Subcutaneous abdominal adipose tissue (tissue), 5 donors: ENCODE measurements around the gene ANLN.

Experiments
- H3K27ac ChIP-seq: one replicate; pipeline ENCODE4 v1.7.0; 2013; ENCODE audit warnings: low read depth, mild to moderate bottlenecking, inconsistent platforms, low read length, moderate library complexity
- H3K27me3 ChIP-seq, 5 donors: one replicate each; pipeline ENCODE4 v1.7.0; 2013; ENCODE audit warnings: low read length in 5 of 5, inconsistent platforms in 1 of 5; ENCODE audit not compliant: control insufficient read depth in 5 of 5, insufficient read depth in 4 of 5
- H3K36me3 ChIP-seq, 5 donors: one replicate each; pipeline ENCODE4 v1.7.0; 2013; ENCODE audit warnings: low read length in 5 of 5; ENCODE audit not compliant: control insufficient read depth in 5 of 5, insufficient read depth in 5 of 5
- H3K4me1 ChIP-seq, 5 donors: one replicate each; pipeline ENCODE4 v1.7.0; 2013; ENCODE audit warnings: low read length in 5 of 5, mild to moderate bottlenecking in 3 of 5, moderate library complexity in 1 of 5; ENCODE audit not compliant: control insufficient read depth in 5 of 5, insufficient read depth in 5 of 5
- H3K4me3 ChIP-seq, 5 donors: one replicate each; pipeline ENCODE4 v1.7.0; 2013; ENCODE audit warnings: low read length in 5 of 5, low read depth in 1 of 5
- H3K9ac ChIP-seq, 5 donors: one replicate each; pipeline ENCODE4 v1.7.0; 2013; ENCODE audit warnings: low read length in 5 of 5, mild to moderate bottlenecking in 4 of 5, moderate library complexity in 3 of 5
- H3K9me3 ChIP-seq, 5 donors: one replicate each; pipeline ENCODE4 v1.7.0; 2013; ENCODE audit warnings: low read length in 5 of 5; ENCODE audit not compliant: control insufficient read depth in 5 of 5
- donor health status: healthy.
- donor health status: healthy.
- donor health status: healthy.
- donor health status: healthy.
- donor health status: healthy.

The ANLN gene

GRCh38 chr7:36438211-36438610 lies 48.5 kb downstream of the ANLN start:
- Histone ChIP-seq H3K9me3 (no peaks in the 10 kb centered on the region), H3K36me3 (no peaks in the 10 kb centered on the region), H3K27ac (no peak overlapping the region), H3K4me3 (no peak overlapping the region), H3K4me1 (no peaks in the 10 kb centered on the region), H3K27me3 (no peaks in the 10 kb centered on the region), H3K9ac (no peak overlapping the region)

DNA sequence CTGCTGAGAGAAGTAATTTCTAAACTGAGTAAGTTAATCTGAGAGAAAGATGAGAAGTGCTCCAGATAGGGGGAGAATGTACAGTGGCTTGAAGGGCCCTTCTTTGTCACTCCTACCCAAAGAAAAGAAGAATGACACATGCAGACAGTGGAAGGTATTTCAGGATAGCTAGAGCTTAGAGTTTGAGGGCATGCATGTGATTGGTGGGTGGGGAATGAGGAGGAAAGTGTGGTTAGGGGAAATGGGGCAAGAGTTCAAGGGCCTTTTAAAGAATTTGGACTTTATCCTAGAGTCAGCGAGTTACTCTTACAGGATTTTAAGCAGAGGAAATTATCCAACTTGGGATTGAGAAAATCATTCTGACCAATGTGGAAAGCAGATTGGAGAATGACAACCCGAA lies 50.0 kb downstream of the ANLN start:
- no peaks in the 10 kb centered on the region for H3K9me3 ChIP-seq
- H3K36me3 ChIP-seq: no peaks in the 10 kb centered on the region
- no peak overlapping the region for H3K27ac ChIP-seq
- no peaks in the 10 kb centered on the region for H3K4me1 ChIP-seq
- H3K9ac ChIP-seq: no peak overlapping the region
- H3K4me3 ChIP-seq: no peak overlapping the region
- no peaks in the 10 kb centered on the region for H3K27me3 ChIP-seq

GRCh38 chr7:36440880-36441279 lies 51.2 kb downstream of the ANLN start:
- H3K4me3 ChIP-seq: no peak overlapping the region

GRCh38 chr7:36441344-36442022 lies 51.8 kb downstream of the ANLN start:
- Histone ChIP-seq H3K9me3 (no peaks in the 10 kb centered on the region), H3K36me3 (no peaks in the 10 kb centered on the region), H3K27me3 (no peaks in the 10 kb centered on the region), H3K9ac (no peak overlapping the region), H3K4me1 (no peaks in the 10 kb centered on the region), H3K27ac (no peak overlapping the region), H3K4me3 (no peak overlapping the region)

More at GRCh38 chr7:36440880-36441279, 51.2 kb downstream of the ANLN start:
- Histone ChIP-seq H3K4me1 (no peaks in the 10 kb centered on the region), H3K9ac (no peak overlapping the region), H3K27me3 (no peaks in the 10 kb centered on the region), H3K27ac (no peak overlapping the region), H3K9me3 (no peaks in the 10 kb centered on the region), H3K36me3 (no peaks in the 10 kb centered on the region)

GRCh38 chr7:36448781-36449379 lies 59.2 kb downstream of the ANLN start:
- no peaks in the 10 kb centered on the region for H3K36me3 ChIP-seq
- H3K9ac ChIP-seq: no peak overlapping the region
- H3K4me1 ChIP-seq: no peaks in the 10 kb centered on the region
- no peak overlapping the region for H3K4me3 ChIP-seq
- H3K27me3 ChIP-seq: no peaks in the 10 kb centered on the region
- H3K9me3 ChIP-seq: no peaks in the 10 kb centered on the region
- H3K27ac ChIP-seq: no peak overlapping the region

DNA sequence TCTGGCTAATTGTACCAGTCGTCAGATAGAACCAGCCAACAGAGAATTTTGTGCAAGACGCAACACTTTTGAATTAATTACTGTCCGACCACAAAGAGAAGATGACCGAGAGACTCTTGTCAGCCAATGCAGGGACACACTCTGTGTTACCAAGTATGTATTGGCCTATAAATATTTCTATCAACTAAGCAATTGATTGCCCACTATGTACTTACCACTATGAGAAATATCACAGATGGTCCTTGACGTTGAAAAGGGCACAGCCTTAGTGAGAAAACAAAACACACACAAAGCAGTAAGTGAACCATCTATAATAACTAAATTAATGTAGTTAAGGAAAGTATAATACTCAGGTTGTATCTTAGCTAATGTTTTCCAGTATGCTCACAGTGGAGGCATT lies 60.0 kb downstream of the ANLN start:
- no peaks in the 10 kb centered on the region for H3K9me3 ChIP-seq

DNA sequence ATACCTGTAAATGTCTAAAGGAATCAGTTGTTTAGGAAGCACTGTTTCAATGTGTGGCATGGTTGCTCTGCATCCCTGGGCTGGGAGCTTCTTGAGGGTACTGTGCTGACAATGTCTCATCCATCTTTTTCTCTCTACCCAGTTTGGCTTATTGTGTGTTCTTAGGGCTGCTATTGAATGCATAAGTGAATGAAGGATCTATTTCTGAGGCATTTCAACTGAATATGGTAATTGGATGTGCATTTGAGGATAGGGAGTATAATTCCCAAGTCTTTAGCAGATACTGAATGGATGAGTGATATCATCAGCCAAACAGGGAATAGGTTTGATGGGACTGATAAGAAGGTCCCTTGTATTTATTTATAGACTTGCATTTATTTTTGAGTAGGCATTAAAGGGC lies 64.1 kb downstream of the ANLN start:
- Histone ChIP-seq H3K4me1 (no peaks in the 10 kb centered on the region), H3K9ac (no peak overlapping the region), H3K36me3 (no peaks in the 10 kb centered on the region), H3K27ac (no peak overlapping the region), H3K4me3 (no peak overlapping the region), H3K9me3 (no peaks in the 10 kb centered on the region), H3K27me3 (no peaks in the 10 kb centered on the region)

More for the DNA sequence above, 60.0 kb downstream of the ANLN start:
- Histone ChIP-seq H3K4me1 (no peaks in the 10 kb centered on the region), H3K4me3 (no peak overlapping the region), H3K27me3 (no peaks in the 10 kb centered on the region), H3K27ac (no peak overlapping the region), H3K36me3 (no peaks in the 10 kb centered on the region), H3K9ac (no peak overlapping the region)

- Histone ChIP-seq H3K27ac (no peak overlapping the region), H3K4me1 (no peaks in the 10 kb centered on the region), H3K27me3 (no peaks in the 10 kb centered on the region), H3K36me3 (no peaks in the 10 kb centered on the region), H3K9me3 (no peaks in the 10 kb centered on the region), H3K4me3 (no peak overlapping the region), H3K9ac (no peak overlapping the region)
Observed at GRCh38 chr7:36455646-36456045, 66.0 kb downstream of the ANLN start.

DNA sequence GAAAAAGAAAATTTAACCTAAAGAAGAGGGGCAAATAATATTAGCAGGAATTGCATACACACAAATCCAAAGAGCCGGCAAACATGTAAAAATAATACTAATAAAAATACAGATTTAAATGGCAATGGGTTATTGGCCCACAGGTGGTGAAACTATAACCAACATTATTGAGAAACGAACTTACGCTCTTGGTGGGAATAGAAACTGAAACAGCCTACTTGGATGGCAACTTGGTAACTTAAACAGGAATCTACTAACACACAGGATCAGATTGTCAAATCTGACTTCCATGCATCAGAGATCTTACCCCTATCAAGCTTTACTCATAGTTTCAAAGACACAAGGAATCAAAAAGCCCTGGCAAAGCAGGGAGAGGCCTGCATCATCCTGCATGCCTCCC lies 66.5 kb downstream of the ANLN start:
- H3K9ac ChIP-seq: no peak overlapping the region
- no peaks in the 10 kb centered on the region for H3K36me3 ChIP-seq

GRCh38 chr7:36456548-36456947 lies 66.9 kb downstream of the ANLN start:
- H3K27ac ChIP-seq: no peak overlapping the region
- H3K27me3 ChIP-seq: no peaks in the 10 kb centered on the region
- H3K4me3 ChIP-seq: no peak overlapping the region
- no peaks in the 10 kb centered on the region for H3K9me3 ChIP-seq
- no peaks in the 10 kb centered on the region for H3K4me1 ChIP-seq
- no peaks in the 10 kb centered on the region for H3K36me3 ChIP-seq
- no peak overlapping the region for H3K9ac ChIP-seq

More for the DNA sequence above, 66.5 kb downstream of the ANLN start:
- Histone ChIP-seq H3K27me3 (no peaks in the 10 kb centered on the region), H3K9me3 (no peaks in the 10 kb centered on the region), H3K4me1 (no peaks in the 10 kb centered on the region), H3K27ac (no peak overlapping the region), H3K4me3 (no peak overlapping the region)
